OCI-LY1 (cell line): ENCODE measurements around the gene CHCHD5.
"Not testable (repeated sequence)": the region's sequence is repeated elsewhere in the genome, so short reads cannot be mapped to it uniquely, and the experiment has no call there.

Experiments
- H2AFZ ChIP-seq: fragments of 200-600 bp; sonication (generic), shearing (Covaris generic); 2 replicates; pipeline ENCODE4 v1.6.0; 2014; ENCODE audit warnings: antibody characterized with exemption, mild to moderate bottlenecking, low read length
- H3F3A ChIP-seq: fragments of 200-600 bp; sonication (generic), shearing (Covaris generic); 2 replicates; pipeline ENCODE4 v1.6.0; 2014; ENCODE audit warnings: mild to moderate bottlenecking, antibody characterized with exemption, low read length, moderate library complexity; ENCODE audit not compliant: insufficient read depth
- H3K27ac ChIP-seq: fragments of 200-600 bp; sonication (generic); 2 replicates; pipeline ENCODE4 v1.5.1; 2014; ENCODE audit warnings: low read length, mixed run types, mild to moderate bottlenecking, low read depth; ENCODE audit not compliant: poor library complexity, severe bottlenecking
- H3K27me3 ChIP-seq: fragments of 200-600 bp; sonication (generic); 2 replicates; pipeline ENCODE4 v1.6.0; 2014; ENCODE audit warnings: antibody characterized with exemption, mild to moderate bottlenecking, low read length, moderate library complexity; ENCODE audit not compliant: insufficient read depth
- H3K36me3 ChIP-seq: fragments of 200-600 bp; sonication (generic); 2 replicates; pipeline ENCODE4 v1.6.1; 2014; ENCODE audit warnings: mild to moderate bottlenecking, antibody characterized with exemption, low read length, moderate library complexity, mixed read lengths; ENCODE audit not compliant: insufficient read depth
- H3K4me1 ChIP-seq: fragments of 200-600 bp; sonication (generic); 2 replicates; pipeline ENCODE4 v1.5.1; 2014; ENCODE audit warnings: mild to moderate bottlenecking, low read length, moderate library complexity; ENCODE audit not compliant: insufficient read depth, severe bottlenecking
- H3K4me2 ChIP-seq: fragments of 200-600 bp; sonication (generic), shearing (Covaris generic); 2 replicates; pipeline ENCODE4 v1.6.1; 2014; ENCODE audit warnings: low read length
- H3K4me3 ChIP-seq: fragments of 200-600 bp; sonication (generic); 2 replicates; pipeline ENCODE4 v1.5.1; 2014; ENCODE audit warnings: low read length, low read depth, mild to moderate bottlenecking, mixed read lengths; ENCODE audit not compliant: poor library complexity, severe bottlenecking
- H3K79me2 ChIP-seq: fragments of 200-600 bp; shearing (Covaris generic); 2 replicates; pipeline ENCODE4 v1.6.1; 2016; ENCODE audit warnings: mixed run types, low read length, mixed read lengths; ENCODE audit not compliant: insufficient read depth
- H3K9ac ChIP-seq: fragments of 200-600 bp; sonication (generic), shearing (Covaris generic); 2 replicates; pipeline ENCODE4 v1.6.1; 2014; ENCODE audit warnings: mild to moderate bottlenecking, low read length, mixed read lengths
- H3K9me2 ChIP-seq: fragments of 200-600 bp; sonication (generic), shearing (Covaris generic); 2 replicates; pipeline ENCODE4 v1.6.1; 2014; ENCODE audit warnings: low read depth, mild to moderate bottlenecking, low read length, mixed read lengths
- H3K9me3 ChIP-seq: fragments of 200-600 bp; shearing (Covaris generic); 2 replicates; pipeline ENCODE4 v1.6.1; 2014; ENCODE audit warnings: low read length, mixed read lengths
- H4K20me1 ChIP-seq: fragments of 200-600 bp; sonication (generic), shearing (Covaris generic); 2 replicates; pipeline ENCODE4 v1.6.0; 2016; ENCODE audit warnings: mild to moderate bottlenecking, low read length; ENCODE audit not compliant: insufficient read depth
- CTCF ChIP-seq: fragments of 200-600 bp; sonication (generic), shearing (Covaris generic); IDR thresholded peaks from 2 replicates; pipeline ENCODE4 v1.5.1; 2017; ENCODE audit warnings: mild to moderate bottlenecking, antibody characterized with exemption, low read length, moderate library complexity, mixed read lengths
- EZH2 ChIP-seq: fragments of 200-600 bp; sonication (generic), shearing (Covaris generic); IDR thresholded peaks from 2 replicates; pipeline ENCODE4 v1.8.0; 2017; ENCODE audit warnings: borderline replicate concordance, mixed run types, mild to moderate bottlenecking, antibody characterized with exemption, low read length, moderate library complexity, mixed read lengths

The CHCHD5 gene

GRCh38 chr2:112584134-112584890, at the start of gene CHCHD5:
TSS of gene CHCHD5 (plus strand) at chr2:112584609. CDS start at chr2:112584648, 39 bp downstream.
- peak within 1 kb of the TSS; percentile 80 for H3K4me2 ChIP-seq
- H3K36me3 ChIP-seq: peaks cover 4% of the 10 kb centered on the region; the same call in 1 of the 2 replicates
- H4K20me1 ChIP-seq: no peaks in the 10 kb centered on the region
- no peaks in the 10 kb centered on the region for H3K27me3 ChIP-seq
- peak within 1 kb of the TSS; percentile 81 for H3K9ac ChIP-seq
- peak within 1 kb of the TSS; percentile 89 for H3K27ac ChIP-seq
- TF ChIP-seq CTCF: no peak
- no peak for TF ChIP-seq EZH2
- no peaks in the 10 kb centered on the region for H3K9me2 ChIP-seq
- H3K4me1 ChIP-seq: peaks cover 31% of the 10 kb centered on the region
- H3F3A ChIP-seq: 0 out of 2 replicates have a peak, but pooled peaks cover 6% of the 10 kb centered on the region
- no peaks in the 10 kb centered on the region for H3K9me3 ChIP-seq
- H3K79me2 ChIP-seq: no peaks in the 10 kb centered on the region
- H3K4me3 ChIP-seq: peak within 1 kb of the TSS; percentile 74
- 0 out of 2 replicates have a peak within 1 kb of the TSS, but pooled peaks have one; percentile 84 for H2AFZ ChIP-seq

GRCh38 chr2:112534826-112535225, 49.6 kb upstream of the CHCHD5 start:
- H3K9ac ChIP-seq: no peak overlapping the region
- no peaks in the 10 kb centered on the region for H3K4me1 ChIP-seq
- no peaks in the 10 kb centered on the region for H4K20me1 ChIP-seq
- no peak overlapping the region for H3K4me2 ChIP-seq
- H3K4me3 ChIP-seq: no peak overlapping the region
- no peaks in the 10 kb centered on the region for H3K27me3 ChIP-seq
- no peak overlapping the region for H2AFZ ChIP-seq
- H3K27ac ChIP-seq: no peak overlapping the region
- peaks cover 37% of the 10 kb centered on the region for H3K36me3 ChIP-seq
- no peaks in the 10 kb centered on the region for H3K79me2 ChIP-seq
- no peak for TF ChIP-seq CTCF
- H3F3A ChIP-seq: 0 out of 2 replicates have a peak, but pooled peaks cover 5% of the 10 kb centered on the region
- H3K9me3 ChIP-seq: no peaks in the 10 kb centered on the region
- H3K9me2 ChIP-seq: no peaks in the 10 kb centered on the region

- H3K79me2 ChIP-seq, H3F3A ChIP-seq, H3K27ac ChIP-seq, H3K4me2 ChIP-seq, H3K9me3 ChIP-seq, H3K9ac ChIP-seq, H2AFZ ChIP-seq, H3K4me3 ChIP-seq, H4K20me1 ChIP-seq, H3K27me3 ChIP-seq, H3K4me1 ChIP-seq, H3K9me2 ChIP-seq: not testable (repeated sequence)
- H3K36me3 ChIP-seq: peaks cover 21% of the 10 kb centered on the region
Observed at GRCh38 chr2:112536665-112537064, 47.7 kb upstream of the CHCHD5 start.

- TF ChIP-seq EZH2 (no peak), CTCF (no peak)
- no peaks in the 10 kb centered on the region for H3K9me2 ChIP-seq
Observed at GRCh38 chr2:112539306-112539705, 45.1 kb upstream of the CHCHD5 start.

More at GRCh38 chr2:112539306-112539705, 45.1 kb upstream of the CHCHD5 start:
- Histone ChIP-seq H4K20me1 (no peaks in the 10 kb centered on the region), H3K4me1 (peaks cover 18% of the 10 kb centered on the region), H3K27me3 (no peaks in the 10 kb centered on the region), H3K4me2 (no peak overlapping the region), H3K27ac (no peak overlapping the region), H2AFZ (no peak overlapping the region), H3K36me3 (no peaks in the 10 kb centered on the region), H3K4me3 (no peak overlapping the region), H3K79me2 (peaks cover 20% of the 10 kb centered on the region), H3K9me3 (no peaks in the 10 kb centered on the region), H3F3A (0 out of 2 replicates have a peak, but pooled peaks cover 4% of the 10 kb centered on the region), H3K9ac (no peak overlapping the region)
